NCI-H1092 (cell line): Measurements from ENCODE around the gene XPR1.
"Not testable (repeated sequence)": the region's sequence is repeated elsewhere in the genome, so short reads cannot be mapped to it uniquely, and the experiment has no call there.

Experiments used
- DNase-seq: peaks from one replicate; lab custom pipeline; 2025; lab: John Stamatoyannopoulos, UW

The XPR1 gene

DNA sequence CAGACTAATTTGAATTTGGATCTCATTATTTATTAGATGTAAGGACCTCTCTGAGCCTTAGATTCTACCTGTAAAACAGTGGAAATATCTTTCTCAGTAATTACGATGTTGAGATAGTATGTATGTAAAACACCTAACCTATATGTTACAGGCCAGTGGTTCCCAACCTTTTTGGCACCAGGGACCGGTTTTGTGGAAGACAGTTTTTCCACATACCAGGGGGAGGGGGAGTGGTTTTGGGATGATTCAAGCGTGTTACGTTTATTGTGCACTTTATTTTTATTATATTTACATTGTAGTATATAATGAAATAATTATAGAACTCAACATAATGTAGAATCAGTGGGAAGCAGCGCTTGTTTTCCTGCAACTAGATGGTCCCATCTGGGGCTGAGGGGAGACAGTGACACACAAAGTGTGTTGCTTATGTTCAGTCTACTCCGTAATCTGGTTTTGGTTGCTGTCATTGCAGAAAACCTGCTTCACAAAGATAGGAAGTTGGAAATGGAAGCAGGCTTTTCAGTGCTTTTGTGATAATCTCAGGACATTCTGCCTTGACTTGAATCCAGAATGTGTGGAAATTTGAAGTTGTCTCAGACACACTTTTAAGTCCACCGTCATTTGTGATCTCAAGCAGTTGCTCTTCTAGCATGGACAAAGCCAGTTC, 12.8 kb downstream of the XPR1 start:
- DNase-seq, result no peak

DNA sequence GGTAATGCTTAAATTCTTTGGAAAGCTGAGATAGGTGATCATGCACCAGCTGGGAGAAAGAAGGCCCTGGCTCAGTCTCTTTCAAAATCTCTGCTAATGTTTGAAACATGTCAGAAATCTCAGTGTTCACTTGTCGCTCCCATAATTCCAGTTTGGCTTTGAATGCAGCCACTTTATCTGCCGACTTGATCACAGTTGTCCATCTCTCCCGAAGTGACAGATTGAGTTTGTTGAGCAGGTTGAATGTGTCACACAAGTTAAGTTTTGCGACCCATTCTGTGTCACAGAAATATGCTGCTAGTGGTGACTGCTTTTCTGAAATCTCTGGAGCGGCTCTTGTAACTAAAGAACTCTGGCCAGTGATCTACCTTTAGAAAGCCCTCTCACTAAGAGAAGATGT, 13.4 kb downstream of the XPR1 start:
- not testable (repeated sequence) for DNase-seq

DNA sequence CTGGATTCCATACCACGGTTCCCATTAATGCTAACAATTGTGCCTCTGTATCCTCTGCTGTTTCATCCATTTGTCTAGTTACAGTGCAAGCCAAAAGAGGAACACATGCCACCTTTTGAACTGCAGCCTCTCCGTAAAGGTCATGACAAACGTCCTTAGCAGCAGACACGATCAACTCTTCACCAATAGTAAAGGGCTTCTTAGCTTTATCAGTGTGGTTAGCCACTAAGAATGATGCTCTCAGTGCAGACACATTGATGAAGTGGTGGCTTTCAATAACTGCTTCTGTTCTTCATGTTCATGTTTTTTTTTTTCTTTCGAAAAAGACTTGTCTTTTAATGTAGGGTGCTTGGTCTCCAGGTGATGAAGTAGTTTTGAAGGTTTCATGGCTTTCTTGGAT, 14.3 kb downstream of the XPR1 start:
- no peak for DNase-seq

DNA sequence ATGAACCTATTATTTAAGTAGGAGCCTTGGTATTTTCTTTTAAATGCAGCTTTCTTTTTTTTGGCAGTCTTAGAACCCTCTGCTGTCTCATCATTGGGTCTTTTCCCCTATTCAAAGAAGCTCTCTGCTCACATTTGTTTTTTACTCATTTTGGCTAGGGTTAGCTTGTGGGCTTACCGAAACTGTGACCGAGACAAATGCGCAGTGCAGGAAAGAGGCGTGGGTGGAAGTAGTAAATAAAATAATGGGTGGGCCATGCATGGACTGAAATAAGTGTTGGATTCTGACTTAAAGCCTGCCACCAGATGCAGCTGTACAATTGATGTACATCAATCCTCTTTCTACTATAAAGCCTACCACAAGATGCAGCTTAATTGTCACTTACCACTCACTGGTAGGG, 14.7 kb downstream of the XPR1 start:
- DNase-seq, result no peak

DNA sequence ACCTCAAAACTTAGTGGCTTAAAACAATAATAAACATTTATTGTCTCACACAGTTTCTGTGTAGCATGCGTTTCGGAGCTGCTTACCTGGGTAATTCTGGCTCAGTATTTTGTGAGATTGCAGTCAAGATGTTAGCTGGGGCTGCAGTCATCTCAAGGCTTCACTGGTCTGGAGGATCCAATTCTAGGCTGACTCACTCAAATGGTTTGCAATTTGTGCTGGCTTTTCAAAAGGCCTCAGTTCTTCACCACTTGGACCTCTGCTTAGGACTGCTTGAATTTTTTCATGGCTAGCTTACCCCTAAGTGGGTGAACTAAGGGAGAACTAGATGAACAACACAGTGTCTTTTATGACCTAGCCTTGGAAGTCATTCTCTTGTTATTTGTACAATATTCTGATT, 21.0 kb downstream of the XPR1 start:
- DNase-seq, result no peak

DNA sequence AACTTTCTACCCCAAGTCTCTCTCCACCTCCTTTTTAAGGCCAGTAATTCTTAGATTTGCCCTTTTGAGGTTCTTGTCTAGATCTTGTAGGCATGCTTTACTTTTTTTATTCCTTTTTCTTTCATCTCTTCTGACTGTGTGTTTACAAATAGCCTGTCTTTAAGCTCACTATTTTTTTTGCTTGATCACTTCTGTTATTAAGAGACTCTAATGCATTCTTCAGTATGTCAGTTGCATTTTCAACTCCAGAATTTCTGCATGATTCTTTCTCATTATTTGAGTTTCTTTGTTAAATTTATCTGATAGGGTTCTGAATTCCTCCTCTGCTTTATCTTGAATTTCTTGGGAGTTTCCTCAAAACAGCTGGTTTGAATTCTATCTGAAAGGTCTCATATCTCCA, 30.9 kb downstream of the XPR1 start:
- no peak for DNase-seq

DNA sequence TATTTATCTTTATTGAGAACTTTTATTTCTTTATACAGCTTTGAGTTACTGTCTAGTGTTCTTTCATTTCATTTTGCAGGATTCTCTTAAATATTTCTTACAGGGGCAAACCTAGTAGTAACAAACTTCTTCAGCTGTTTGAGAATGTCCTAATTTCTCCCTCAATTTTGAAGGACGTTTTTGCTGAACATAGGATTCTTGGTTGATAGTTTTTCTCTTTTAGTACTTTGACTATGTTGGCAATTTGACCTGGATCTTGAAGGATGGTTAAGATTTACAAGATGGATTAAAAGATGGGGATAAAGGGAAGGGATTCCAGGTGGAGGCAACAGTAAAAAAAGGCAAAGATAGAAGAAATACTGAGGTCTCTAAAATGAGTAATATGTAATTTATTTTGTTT, 38.9 kb downstream of the XPR1 start:
- DNase-seq, result no peak

DNA sequence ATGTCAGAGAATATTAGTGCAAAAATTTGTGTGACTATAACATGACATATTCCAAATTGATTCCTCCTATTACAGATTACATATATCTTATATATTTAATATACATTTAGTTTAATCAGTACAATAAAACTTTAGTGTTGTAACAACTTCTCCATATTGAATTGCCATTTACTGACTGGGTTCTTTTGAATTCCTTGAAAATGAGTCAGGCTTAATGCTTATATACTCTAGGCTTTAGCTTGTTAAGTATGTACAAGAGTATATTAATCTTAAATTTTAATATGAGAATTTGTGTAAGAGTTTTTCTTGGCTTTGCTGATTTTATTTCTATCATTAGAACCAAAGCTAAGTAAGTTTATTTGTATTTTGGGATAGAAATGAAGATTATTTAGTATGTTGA, 40.3 kb downstream of the XPR1 start:
- DNase-seq, result no peak

DNA sequence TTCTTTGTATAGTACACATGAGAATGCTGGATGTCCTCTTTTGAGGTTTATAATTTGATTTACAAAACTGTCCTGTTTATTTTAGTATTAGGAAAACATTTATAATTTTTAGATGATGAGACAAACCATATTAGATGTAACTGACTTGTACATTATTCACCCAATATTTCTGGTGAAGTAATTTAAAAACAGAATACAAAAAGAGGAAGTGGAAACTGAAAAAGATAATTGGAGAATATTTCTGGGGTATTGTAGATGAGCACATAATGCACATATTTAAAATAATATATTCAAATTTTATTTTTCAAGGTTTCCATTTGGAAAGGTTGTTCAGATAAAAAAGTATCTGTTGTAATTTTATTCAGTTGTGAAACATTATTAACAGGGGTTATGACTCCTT, 40.7 kb downstream of the XPR1 start:
- DNase-seq, result no peak

DNA sequence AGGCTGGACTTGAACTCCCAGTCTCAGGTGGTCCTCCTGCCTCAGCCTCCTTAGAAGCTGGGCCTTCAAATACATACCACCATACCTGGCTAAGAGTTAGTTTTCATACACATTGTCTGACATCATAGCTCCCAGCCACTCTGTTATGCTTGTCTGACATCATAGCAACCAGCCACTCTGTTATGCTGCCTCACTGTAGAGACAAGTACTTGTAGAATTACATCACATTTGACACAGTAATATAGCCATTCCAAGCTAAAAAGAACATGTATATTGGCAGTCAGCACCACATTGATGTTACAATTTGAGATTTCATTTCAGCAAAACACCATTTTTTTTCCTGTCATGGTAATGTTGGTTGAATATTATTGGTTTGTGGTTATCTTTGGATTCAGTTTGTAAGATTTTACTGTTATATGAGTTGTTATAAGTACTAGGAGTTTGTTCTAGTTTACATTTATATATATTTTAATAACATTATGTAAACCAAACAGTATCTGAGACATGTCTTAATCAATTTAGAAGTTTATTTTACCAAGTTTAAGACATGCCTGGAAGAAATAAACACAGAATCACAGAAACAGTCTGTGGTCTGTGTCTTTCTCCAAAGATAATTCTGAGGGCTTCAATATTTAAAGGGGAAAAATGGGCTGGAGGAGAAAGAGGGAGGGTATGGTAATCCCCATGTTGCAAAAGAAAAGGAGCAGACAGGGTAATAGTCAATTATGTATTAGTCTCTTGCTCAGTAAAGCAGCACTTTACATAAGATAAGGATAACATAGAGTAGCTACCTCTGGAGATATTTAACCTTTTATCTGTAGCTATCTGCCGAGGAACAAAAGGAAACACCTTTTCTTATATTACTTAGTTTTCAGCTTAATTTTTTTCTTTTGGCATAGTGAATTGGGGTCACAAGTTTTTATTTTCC, 43.0 kb downstream of the XPR1 start:
- DNase-seq, result no peak

DNA sequence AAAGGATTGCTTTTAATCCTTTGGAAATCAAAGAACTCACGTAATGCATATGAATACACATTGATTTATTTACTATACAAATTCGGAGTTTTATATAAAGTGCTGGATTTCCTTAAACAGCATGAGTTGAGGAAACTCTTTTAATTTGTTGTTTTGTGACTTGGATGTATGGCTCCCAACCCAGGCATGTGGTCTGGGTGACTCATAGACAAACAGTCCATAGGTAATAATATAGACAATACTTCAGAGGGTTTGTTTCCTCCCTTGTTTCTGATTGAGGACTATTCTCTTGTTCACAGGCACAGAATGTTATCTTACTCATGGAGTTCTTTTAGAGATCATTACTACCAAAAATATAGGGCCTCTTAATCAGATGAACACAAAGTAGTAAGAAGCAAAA, 43.8 kb downstream of the XPR1 start:
- no peak for DNase-seq

DNA sequence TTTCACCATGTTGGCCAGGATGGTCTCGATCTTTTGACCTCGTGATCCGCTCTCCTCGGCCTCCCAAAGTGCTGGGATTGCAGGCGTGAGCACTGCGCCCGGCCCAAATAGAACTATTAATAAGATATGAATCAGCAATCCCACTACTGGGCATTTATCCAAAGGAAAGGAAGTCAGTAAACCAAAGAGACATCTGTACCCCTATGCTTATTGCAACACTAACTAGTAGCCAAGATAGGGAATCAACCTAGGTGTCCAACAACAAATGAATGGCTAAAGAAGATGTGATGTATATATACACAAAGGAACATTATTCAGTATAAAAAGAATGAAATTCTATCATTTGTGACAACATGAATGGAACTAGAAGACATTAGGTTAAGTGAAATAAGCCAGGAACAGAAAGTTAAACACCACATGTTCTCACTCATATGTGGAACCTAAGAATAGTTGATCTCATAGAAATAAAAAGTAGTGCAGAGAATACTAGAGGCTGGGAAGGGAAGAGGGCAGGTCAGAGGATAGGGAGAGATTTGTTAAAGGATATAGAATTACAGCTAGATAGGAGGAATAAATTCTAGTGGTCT, 48.8 kb downstream of the XPR1 start:
- no peak for DNase-seq

DNA sequence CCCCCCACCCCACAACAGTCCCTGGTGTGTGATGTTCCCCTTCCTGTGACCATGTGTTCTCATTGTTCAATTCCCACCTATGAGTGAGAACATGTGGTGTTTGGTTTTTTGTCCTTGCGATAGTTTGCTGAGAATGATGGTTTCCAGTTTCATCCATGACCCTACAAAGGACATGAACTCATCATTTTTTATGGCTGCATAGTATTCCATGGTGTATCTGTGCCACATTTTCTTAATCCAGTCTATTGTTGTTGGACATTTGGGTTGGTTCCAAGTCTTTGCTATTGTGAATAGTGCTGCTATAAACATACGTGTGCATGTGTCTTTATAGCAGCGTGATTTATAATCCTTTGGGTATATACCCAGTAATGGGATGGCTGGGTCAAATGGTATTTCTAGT, 51.3 kb downstream of the XPR1 start:
- not testable (repeated sequence) for DNase-seq

DNA sequence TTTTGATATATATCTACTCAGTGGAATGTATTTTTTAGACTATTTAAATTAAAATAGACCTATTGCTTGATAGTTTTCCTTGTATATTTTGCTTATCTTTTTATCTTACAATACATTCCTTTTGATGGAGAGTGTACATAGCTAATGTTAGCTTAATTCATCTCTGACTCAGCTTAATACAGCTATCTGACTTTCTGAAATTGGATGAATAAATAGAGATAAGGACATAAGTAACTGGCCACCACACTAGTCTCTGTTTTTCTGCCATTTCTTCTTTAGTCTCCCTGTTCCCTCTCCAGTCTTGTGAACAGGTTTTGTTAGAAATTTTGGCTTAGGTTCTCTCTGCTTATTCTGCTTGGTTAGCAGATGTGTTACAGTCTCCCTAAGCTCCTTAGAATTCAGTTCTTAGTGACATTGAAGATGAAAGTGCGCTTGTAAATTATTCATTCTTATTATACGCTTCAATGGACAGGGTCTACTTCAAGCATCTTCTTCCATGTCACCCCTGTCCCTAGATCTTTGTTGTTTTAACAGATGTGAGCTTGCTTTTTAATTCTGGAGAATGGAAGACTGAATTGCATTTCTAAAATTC, 59.6 kb downstream of the XPR1 start:
- DNase-seq, result no peak

DNA sequence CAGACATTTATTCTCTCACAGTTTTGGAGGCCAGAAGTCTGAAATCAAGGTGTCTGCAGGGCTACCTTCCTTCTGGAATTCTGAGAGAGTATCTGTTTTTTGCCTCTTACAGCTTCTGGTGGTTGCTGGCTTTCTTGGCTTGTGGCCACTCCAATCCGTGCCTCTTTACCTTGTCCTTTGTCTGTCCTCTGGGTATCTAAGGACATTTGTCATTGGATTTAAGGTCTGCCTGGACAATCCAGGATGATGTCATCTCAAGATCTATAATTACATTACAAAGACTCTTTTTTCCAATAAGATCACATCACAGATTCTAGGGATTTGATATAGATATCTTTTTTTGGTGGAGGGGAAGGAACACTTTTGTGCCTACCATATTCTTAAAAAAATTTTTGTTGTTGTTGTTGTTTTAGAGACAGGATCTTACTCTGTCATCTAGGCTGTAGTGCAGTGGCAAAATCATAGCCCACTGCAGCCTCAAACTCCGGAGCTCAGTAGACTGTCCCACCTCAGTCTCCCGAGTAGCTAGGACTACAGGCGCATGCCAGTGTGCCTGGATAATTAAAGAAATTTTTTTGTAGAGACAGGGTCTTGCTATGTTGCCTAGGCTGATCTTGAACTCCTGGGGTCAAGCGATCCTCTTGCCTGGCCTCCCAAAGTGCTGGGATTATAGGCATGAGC, 61.9 kb downstream of the XPR1 start:
- no peak for DNase-seq

DNA sequence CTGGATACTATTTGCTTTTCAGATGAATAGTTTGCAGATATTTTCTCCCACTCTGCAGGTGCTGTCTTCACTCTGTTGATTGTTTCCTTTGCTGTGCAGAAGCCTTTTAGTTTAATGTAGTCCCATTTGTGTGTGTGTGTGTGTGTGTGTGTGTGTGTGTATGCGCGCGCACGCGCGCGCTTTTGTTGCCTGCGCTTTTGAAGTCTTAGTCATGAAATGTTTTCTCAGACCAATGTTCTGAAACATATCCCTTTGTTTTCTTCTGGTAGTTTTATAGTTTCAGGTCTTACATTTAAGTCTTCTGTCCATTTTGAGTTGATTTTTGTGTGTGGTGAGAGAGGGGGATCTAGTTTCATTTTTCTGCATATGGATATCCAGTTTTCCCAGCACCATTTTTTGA, 63.5 kb downstream of the XPR1 start:
- DNase-seq, result no peak

DNA sequence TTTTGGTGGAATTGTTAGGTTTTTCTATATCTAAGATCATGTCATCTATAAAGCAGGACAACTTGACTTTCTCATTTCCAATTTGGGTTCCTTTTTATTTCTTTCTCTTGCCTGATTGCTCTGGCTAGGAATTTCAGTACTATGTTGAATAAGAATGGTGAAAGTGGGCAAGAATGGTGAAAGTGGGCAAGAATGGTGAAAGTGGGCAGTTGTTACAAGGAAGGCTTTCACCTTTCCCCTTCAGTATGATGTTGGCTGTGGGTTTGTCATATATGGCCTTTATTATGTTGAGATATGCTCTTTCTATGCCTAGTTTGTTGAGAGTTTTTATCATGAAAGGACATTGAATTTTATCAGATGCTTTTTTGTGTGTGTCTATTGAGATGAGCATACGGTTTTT, 64.5 kb downstream of the XPR1 start:
- DNase-seq, result no peak

DNA sequence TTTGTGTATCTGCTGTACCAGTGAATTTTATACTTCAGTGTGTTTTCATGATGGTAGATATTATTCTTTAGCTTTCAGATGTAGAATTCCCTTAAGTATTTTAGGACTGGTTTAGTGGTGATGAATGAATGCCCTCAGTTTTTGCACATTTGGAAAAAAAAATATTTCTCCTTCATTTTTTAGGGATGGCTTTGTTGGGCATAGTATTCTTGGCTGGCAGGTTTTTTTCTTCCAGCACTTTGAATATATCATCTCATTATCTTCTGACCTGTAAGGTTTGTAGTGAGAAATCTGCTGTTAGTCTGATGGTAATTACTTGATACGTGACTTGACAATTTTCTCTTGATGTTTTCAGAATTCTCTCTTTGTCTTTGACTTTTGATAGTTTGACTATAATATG, 66.8 kb downstream of the XPR1 start:
- no peak for DNase-seq

DNA sequence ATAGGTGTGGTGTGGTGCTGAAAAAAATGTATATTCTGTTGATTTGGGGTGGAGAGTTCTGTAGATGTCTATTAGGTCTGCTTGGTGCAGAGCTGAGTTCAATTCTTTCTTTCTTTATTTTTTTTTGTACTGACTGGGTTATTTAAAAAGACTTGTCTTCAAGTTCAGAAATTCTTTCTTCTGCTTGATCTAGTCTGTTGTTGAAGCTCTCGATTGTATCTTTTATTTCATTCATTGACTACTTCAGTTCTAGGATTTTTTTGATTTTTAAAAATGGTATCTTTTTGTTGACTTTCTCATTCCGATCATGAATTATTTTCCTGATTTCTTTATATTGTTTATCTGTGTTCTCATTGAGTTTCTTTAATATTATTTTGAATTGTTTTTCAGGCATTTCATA, 70.6 kb downstream of the XPR1 start:
- not testable (repeated sequence) for DNase-seq

DNA sequence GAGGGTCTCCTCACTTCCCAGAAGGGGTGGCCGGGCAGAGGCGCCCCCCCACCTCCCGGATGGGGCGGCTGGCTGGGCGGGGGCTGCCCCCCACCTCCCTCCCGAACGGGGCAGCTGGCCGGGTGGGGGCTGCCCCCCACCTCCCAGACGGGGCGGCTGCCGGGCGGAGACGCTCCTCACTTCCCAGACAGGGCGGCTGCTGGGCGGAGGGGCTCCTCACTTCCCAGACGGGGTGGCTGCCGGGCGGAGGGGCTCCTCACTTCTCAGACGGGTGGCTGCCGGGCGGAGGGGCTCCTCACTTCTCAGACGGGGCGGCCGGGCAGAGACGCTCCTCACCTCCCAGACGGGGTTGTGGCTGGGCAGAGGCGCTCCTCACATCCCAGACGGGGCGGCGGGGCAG, 78.9 kb downstream of the XPR1 start:
- not testable (repeated sequence) for DNase-seq

DNA sequence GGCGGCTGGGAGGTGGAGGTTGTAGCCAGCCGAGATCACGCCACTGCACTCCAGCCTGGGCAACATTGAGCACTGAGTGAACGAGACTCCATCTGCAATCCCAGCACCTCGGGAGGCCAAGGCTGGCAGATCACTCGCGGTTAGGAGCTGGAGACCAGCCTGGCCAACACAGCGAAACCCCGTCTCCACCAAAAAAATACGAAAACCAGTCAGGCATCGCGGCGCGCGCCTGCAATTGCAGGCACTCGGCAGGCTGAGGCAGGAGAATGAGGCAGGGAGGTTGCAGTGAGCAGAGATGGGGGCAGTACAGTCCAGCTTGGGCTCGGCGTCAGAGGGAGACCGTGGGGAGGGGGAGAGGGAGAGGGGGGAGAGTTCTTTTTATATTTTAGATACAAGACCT, 79.4 kb downstream of the XPR1 start:
- not testable (repeated sequence) for DNase-seq

DNA sequence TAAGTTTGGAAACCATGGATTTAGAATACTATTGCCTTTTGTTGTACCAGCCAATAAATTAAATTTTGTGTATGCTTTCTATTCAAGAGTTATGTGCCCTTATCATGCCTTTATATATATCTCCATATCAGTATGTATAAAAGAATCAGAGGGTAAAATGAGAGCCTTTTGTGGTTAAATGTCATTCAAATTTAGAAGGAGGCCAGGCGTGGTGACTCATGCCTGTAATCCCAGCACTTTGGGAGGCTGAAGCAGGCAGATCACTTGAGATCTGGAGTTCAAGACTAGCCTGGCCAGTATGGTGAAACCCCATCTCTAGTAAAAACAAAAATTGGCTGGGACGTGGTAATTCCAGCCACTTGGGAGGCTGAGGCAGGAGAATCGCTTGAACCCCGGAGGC, 88.9 kb downstream of the XPR1 start:
- no peak for DNase-seq
